Thoracic aorta (tissue), 2 donors: ENCODE measurements around the gene TRPM7. TPM values are rescaled to one million over a fixed set of nuclear protein-coding genes. Genes with fewer than 3 reads are reported as not detected.
"Not testable (repeated sequence)": the region's sequence is repeated elsewhere in the genome, so short reads cannot be mapped to it uniquely, and the experiment has no call there.

ENCODE experiments used
- ATAC-seq: fragments of 150-250 bp; one replicate; pipeline ENCODE4 v1.8.0; 2017; ENCODE audit warnings: low read depth; ENCODE audit not compliant: insufficient number of reproducible peaks, low FRiP score
- DNase-seq: peaks from one replicate; pipeline ENCODE4 v3.0.0-alpha.2; 2020; ENCODE audit warnings: low spot score
- H3K27ac ChIP-seq, 2 donors: fragments of 200-600 bp; sonication (generic); 1 replicate in 1 of 2; 2 replicates in 1 of 2; pipeline ENCODE4 v1.5.1; 2016; ENCODE audit warnings: mild to moderate bottlenecking in 2 of 2, moderate library complexity in 2 of 2
- H3K27me3 ChIP-seq: fragments of 200-600 bp; sonication (generic); replicated peaks from 2 replicates; pipeline ENCODE4 v1.6.0; 2016; ENCODE audit warnings: mild to moderate bottlenecking; ENCODE audit not compliant: insufficient read depth
- H3K36me3 ChIP-seq: fragments of 200-600 bp; sonication (generic); one replicate; pipeline ENCODE4 v1.5.1; 2016
- H3K4me1 ChIP-seq, 2 donors: fragments of 200-600 bp; sonication (generic); 1 replicate in 1 of 2; 2 replicates in 1 of 2; pipeline versions ENCODE4 v1.5.1 to v1.6.0; 2016; ENCODE audit warnings: low read depth in 2 of 2, mild to moderate bottlenecking in 1 of 2; ENCODE audit not compliant: control insufficient read depth in 1 of 2
- H3K4me3 ChIP-seq: fragments of 200-600 bp; sonication (generic); 2 replicates; pipeline ENCODE4 v1.5.1; 2016; ENCODE audit warnings: mild to moderate bottlenecking
- H3K9me3 ChIP-seq: fragments of 200-600 bp; sonication (generic); 2 replicates; pipeline ENCODE4 v1.5.1; 2016
- total RNA-seq, 2 donors: library from RNA; depleted of rRNA; stranded (reverse); fragments of >200 nt; gene quantifications; one replicate each; pipeline versions ENCODE4 v1.1.0 to v1.2.3, GENCODE V29; 2016
- TF ChIP-seq, protein P1 (sequence below): fragments of 200-600 bp; sonication (generic); IDR thresholded peaks from one replicate; pipeline ENCODE4 v1.5.1; 2019; ENCODE audit warnings: antibody characterized with exemption

Gene TRPM7
- total RNA-seq, 2 donors from 2014 or later = 45.9 to 61.7 TPM

DNA sequence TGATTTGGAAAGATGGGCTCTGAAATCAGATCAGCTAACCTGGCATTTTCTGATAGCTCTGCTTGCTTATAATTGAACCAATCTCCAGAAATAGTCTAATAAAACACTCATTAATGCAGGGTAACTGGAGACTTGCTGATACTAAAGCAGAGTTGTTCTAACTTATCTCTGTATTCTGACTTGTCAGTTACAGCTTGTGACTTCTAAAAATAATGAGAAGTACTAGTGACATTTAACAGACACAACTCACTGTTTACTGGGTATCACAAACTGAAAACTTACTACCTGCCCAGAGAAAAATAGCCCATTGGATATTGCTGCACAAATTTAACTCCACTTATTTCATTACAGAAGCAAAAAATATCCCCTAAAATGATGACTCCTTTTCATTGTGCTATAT lies 24.0 kb upstream of the TRPM7 start:
- H3K27ac ChIP-seq = no peak overlapping the region
- ATAC-seq (no peak), DNase-seq (no peak)
- no peaks in the 10 kb centered on the region for H3K4me1 ChIP-seq
- H3K36me3 ChIP-seq = peaks cover 13% of the 10 kb centered on the region
- no peaks in the 10 kb centered on the region for H3K9me3 ChIP-seq
- no peaks in the 10 kb centered on the region for H3K27me3 ChIP-seq
- TF ChIP-seq, protein P1, sequence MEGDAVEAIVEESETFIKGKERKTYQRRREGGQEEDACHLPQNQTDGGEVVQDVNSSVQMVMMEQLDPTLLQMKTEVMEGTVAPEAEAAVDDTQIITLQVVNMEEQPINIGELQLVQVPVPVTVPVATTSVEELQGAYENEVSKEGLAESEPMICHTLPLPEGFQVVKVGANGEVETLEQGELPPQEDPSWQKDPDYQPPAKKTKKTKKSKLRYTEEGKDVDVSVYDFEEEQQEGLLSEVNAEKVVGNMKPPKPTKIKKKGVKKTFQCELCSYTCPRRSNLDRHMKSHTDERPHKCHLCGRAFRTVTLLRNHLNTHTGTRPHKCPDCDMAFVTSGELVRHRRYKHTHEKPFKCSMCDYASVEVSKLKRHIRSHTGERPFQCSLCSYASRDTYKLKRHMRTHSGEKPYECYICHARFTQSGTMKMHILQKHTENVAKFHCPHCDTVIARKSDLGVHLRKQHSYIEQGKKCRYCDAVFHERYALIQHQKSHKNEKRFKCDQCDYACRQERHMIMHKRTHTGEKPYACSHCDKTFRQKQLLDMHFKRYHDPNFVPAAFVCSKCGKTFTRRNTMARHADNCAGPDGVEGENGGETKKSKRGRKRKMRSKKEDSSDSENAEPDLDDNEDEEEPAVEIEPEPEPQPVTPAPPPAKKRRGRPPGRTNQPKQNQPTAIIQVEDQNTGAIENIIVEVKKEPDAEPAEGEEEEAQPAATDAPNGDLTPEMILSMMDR = no peak
- H3K4me3 ChIP-seq = no peak overlapping the region

DNA sequence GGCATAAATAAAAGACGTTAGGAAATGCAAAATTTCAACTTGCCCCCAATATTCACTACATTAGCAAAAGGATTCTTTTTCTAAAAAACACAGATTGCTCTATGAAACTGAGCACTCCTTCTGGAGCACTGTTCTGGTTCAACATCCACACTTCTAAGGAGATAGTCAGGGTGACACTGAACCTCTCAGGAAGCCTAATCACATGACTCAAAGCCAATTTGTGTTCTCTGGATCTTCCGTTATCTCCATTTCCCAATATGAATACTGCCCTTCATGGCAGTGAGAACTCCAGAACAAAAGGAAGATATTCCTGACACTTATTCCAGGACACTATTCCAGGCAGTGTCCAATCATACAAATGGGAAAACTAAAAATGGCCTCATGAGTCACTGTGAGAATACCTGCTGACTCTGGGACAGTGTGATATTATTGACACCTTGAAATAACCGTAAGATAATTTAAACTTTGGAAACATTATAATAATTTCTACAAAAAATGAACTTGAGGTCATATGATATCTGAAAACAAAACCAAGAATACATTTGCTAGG lies 21.4 kb upstream of the TRPM7 start:
- Histone ChIP-seq H3K27me3 (no peaks in the 10 kb centered on the region), H3K4me3 (no peak overlapping the region), H3K9me3 (no peaks in the 10 kb centered on the region), H3K36me3 (peaks cover 10% of the 10 kb centered on the region), H3K27ac (no peak overlapping the region), H3K4me1 (no peaks in the 10 kb centered on the region)
- ATAC-seq (no peak), DNase-seq (no peak)
- TF ChIP-seq, protein P1 = no peak

DNA sequence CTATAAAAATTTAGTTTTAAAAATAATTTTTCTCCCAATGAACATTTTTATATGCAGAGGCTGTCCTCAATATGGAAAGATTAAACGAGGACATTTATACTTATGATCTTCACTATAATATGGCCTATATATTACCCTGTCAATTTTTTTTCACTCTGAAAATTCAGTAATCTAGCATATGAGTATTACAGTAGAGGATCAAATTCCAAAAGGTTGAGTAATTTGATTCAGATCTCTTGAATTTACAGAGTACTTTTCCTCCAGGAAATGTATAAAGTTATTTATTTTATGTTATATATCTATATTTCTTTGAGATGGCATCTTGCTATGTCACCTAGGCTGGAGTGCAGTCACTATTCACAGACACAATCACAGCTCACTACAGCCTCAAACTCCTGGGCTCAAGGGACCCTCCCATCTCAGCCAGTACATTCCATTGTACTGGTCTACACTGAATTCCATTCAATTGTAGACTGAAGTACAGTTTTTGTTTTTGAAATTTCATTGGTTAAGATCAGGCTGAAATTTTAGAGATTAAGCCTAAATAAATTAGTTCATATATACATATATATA lies 16.3 kb upstream of the TRPM7 start:
- Histone ChIP-seq H3K36me3 (peaks cover 6% of the 10 kb centered on the region), H3K4me3 (no peak overlapping the region), H3K4me1 (no peaks in the 10 kb centered on the region), H3K27me3 (no peaks in the 10 kb centered on the region), H3K27ac (no peak overlapping the region), H3K9me3 (no peaks in the 10 kb centered on the region)
- DNase-seq (no peak), ATAC-seq (no peak)
- TF ChIP-seq, protein P1 = no peak

DNA sequence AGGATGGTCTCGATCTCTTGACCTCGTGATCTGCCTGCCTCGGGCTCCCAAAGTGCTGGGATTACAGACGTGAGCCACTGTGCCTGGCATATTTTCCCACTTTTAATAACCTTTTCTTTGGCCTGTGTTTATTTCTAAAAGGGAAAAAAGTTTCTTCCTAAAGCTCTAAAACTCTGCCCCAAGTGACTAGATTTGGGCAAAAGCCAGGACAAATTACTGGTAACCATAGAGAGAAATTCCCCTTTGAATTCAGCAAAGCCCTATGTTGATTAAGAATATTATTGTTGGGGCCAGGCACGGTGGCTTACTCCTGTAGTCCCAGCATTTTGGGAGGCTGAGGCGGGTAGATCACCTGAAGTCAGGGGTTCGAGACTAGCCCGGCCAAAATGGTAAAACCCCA lies 11.5 kb upstream of the TRPM7 start:
- Histone ChIP-seq H3K36me3 (no peaks in the 10 kb centered on the region), H3K4me1 (no peaks in the 10 kb centered on the region), H3K27ac (no peak overlapping the region), H3K9me3 (no peaks in the 10 kb centered on the region), H3K27me3 (no peaks in the 10 kb centered on the region), H3K4me3 (no peak overlapping the region)
- TF ChIP-seq, protein P1 = no peak
- no peak for ATAC-seq
- DNase-seq = no peak

DNA sequence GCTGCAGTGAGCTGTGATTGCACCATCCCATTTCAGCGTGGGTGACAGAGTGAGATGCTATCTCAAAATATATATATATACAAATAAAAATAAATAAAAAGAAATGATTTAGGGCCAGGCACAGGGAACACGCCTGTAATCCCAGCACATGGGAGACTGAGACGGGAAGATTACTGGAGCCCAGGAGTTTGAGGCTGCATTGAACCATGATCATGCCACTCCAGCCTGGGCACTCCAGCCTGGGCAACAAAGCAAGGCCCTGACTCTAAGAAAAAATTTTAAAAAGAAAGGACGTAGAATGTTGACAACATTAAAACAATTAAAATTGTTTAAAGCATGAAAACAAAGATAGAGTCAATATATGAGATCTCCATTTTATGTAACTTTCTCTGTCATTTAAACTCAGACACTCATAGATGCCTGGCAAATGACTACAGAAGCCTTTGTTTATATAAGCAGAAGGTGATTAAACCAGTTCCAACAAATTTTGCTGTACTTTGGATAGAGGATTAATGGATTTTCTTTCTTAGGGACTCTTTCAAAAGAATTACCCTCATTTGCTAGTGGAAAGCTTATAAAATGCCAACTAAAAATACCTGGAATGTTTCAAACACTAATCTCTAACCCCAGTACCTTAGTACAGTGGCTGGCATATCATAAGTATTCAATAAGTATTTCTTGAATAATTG lies 10.7 kb upstream of the TRPM7 start:
- TF ChIP-seq, protein P1 = no peak

DNA sequence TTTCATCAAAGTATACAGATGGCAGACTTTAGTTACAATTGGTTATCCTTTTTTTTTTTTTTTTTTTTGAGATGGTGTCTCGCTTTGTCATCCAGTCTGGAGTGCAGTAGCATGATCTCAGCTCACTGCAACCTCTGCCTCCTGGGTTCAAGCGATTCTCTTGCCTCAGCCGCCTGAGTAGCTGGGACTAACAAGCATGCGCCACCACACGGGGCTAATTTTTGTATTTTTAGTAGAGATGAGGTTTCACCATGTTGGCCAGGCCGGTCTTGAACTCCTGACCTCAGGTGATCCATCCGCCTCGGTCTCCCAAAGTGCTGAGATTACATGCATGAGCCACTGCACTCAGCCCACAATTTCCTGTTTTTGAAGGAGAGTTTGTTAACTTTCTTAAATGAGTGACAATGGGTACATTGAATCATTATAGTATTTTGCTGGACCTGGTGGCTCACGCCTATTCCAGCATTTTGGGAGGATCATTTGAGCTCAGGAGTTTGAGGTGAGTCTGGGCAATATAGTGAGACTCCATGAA lies 8.1 kb upstream of the TRPM7 start:
- H3K36me3 ChIP-seq, H3K4me1 ChIP-seq, H3K9me3 ChIP-seq, DNase-seq, H3K27ac ChIP-seq, ATAC-seq, H3K27me3 ChIP-seq, H3K4me3 ChIP-seq: not testable (repeated sequence)

More for the DNA sequence above, 10.7 kb upstream of the TRPM7 start:
- Histone ChIP-seq H3K4me3 (no peak overlapping the region), H3K4me1 (no peaks in the 10 kb centered on the region), H3K27ac (no peak overlapping the region), H3K9me3 (no peaks in the 10 kb centered on the region), H3K27me3 (no peaks in the 10 kb centered on the region), H3K36me3 (no peaks in the 10 kb centered on the region)
- ATAC-seq (no peak), DNase-seq (no peak)
